ENCODE measurements around the gene RRBP1.

RRBP1 gene

DNA sequence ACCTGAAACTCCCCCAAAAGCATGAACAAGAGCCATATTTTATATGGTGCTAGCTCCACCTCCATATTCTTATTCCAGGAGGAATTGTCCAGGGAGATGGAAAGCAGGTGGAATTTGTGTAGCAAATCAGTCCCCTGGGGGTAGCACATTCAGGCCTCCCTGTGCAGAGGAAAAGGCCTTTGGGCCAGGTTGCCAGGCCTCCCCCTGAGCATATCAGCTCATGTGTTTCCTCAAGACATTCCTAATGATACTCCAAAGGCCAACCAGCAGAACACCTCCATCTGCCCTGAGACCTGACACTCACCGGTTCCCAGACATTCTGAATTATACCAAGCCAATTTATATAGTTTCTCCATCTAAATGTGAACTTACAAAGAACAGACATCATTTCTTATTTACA is 15.1 kb upstream of the RRBP1 start:
- peaks cover 15% of the 10 kb centered on the region for H3K27me3 ChIP-seq (ENCODE audit: insufficient read depth, low read length, poor library complexity)
- no peaks in the 10 kb centered on the region for H4K20me1 ChIP-seq (ENCODE audit: insufficient read depth, low read length)
- DNase-seq (no peak), ATAC-seq (ENCODE audit: insufficient read depth, low read depth) (no peak)
- H3K4me3 ChIP-seq (ENCODE audit: low read depth in 1 of 2, low read length in 2 of 2) = no peak overlapping the region
- peaks cover 5% of the 10 kb centered on the region for H3K9me3 ChIP-seq (ENCODE audit: insufficient read depth, low read length, severe bottlenecking)
- no peaks in the 10 kb centered on the region for H3K79me2 ChIP-seq (ENCODE audit: insufficient read depth, low read length)
- H3K4me1 ChIP-seq (ENCODE audit: insufficient read depth, low read length) = no peaks in the 10 kb centered on the region
- no peak for TF ChIP-seq EZH2 (IDR thresholded peaks at IDR 0.05; ENCODE audit: borderline replicate concordance, low read depth, low read length, severe bottlenecking)
- TF ChIP-seq CTCF (IDR thresholded peaks at IDR 0.05; ENCODE audit: borderline replicate concordance, extremely low read depth, low read length, poor library complexity, severe bottlenecking) = no peak
- no peaks in the 10 kb centered on the region for H3K36me3 ChIP-seq (ENCODE audit: insufficient read depth, low read length)
- H3K9ac ChIP-seq (ENCODE audit: low read depth, low read length) = no peak overlapping the region
- H2AFZ ChIP-seq (ENCODE audit: low read depth, low read length) = no peak overlapping the region
- H3K27ac ChIP-seq (ENCODE audit: low read length) = no peak overlapping the region
- H3K4me2 ChIP-seq (ENCODE audit: insufficient read depth, low read length) = no peak overlapping the region

DNA sequence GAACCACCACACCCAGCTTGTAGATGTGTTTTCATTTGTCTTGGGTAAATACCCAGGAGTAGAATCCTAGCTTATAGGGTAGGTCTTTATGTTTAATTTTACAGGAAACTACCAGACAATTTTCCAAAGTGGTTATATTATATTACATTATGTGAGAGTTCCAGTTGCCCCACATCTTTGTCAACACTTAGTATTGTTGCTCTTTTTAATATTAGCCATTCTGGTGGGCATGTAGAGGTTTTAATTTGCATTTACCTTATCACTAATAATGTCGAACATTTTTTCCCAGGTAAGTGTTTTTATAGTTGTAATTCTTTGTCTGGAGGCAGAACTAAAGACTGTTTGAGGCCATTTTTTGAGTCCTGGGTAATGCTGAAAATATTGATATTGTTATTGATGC is 14.2 kb upstream of the RRBP1 start:
- H3K4me2 ChIP-seq (ENCODE audit: insufficient read depth, low read length) = no peak overlapping the region
- H3K9me3 ChIP-seq (ENCODE audit: insufficient read depth, low read length, severe bottlenecking) = peaks cover 5% of the 10 kb centered on the region
- no peak overlapping the region for H3K4me3 ChIP-seq (ENCODE audit: low read depth in 1 of 2, low read length in 2 of 2)
- no peak overlapping the region for H2AFZ ChIP-seq (ENCODE audit: low read depth, low read length)
- H3K4me1 ChIP-seq (ENCODE audit: insufficient read depth, low read length) = no peaks in the 10 kb centered on the region
- TF ChIP-seq EZH2 (IDR thresholded peaks at IDR 0.05; ENCODE audit: borderline replicate concordance, low read depth, low read length, severe bottlenecking) (no peak), CTCF (IDR thresholded peaks at IDR 0.05; ENCODE audit: borderline replicate concordance, extremely low read depth, low read length, poor library complexity, severe bottlenecking) (no peak)
- H4K20me1 ChIP-seq (ENCODE audit: insufficient read depth, low read length) = no peaks in the 10 kb centered on the region
- H3K9ac ChIP-seq (ENCODE audit: low read depth, low read length) = no peak overlapping the region
- ATAC-seq (ENCODE audit: insufficient read depth, low read depth) (no peak), DNase-seq (no peak)
- H3K36me3 ChIP-seq (ENCODE audit: insufficient read depth, low read length) = no peaks in the 10 kb centered on the region
- H3K27ac ChIP-seq (ENCODE audit: low read length) = no peak overlapping the region
- peaks cover 13% of the 10 kb centered on the region for H3K27me3 ChIP-seq (ENCODE audit: insufficient read depth, low read length, poor library complexity)
- no peaks in the 10 kb centered on the region for H3K79me2 ChIP-seq (ENCODE audit: insufficient read depth, low read length)

- Histone ChIP-seq H3K27me3 (ENCODE audit: insufficient read depth, low read length, poor library complexity) (peaks cover 8% of the 10 kb centered on the region), H3K4me1 (ENCODE audit: insufficient read depth, low read length) (no peaks in the 10 kb centered on the region), H3K4me3 (ENCODE audit: low read depth in 1 of 2, low read length in 2 of 2) (no peak overlapping the region), H4K20me1 (ENCODE audit: insufficient read depth, low read length) (no peaks in the 10 kb centered on the region), H3K4me2 (ENCODE audit: insufficient read depth, low read length) (no peak overlapping the region), H2AFZ (ENCODE audit: low read depth, low read length) (no peak overlapping the region), H3K27ac (ENCODE audit: low read length) (no peak overlapping the region), H3K79me2 (ENCODE audit: insufficient read depth, low read length) (no peaks in the 10 kb centered on the region), H3K9me3 (ENCODE audit: insufficient read depth, low read length, severe bottlenecking) (peaks cover 5% of the 10 kb centered on the region), H3K9ac (ENCODE audit: low read depth, low read length) (no peak overlapping the region), H3K36me3 (ENCODE audit: insufficient read depth, low read length) (no peaks in the 10 kb centered on the region)
- ATAC-seq (ENCODE audit: insufficient read depth, low read depth) (no peak), DNase-seq (no peak)
- TF ChIP-seq EZH2 (IDR thresholded peaks at IDR 0.05; ENCODE audit: borderline replicate concordance, low read depth, low read length, severe bottlenecking) = no peak
- no peak for TF ChIP-seq CTCF (IDR thresholded peaks at IDR 0.05; ENCODE audit: borderline replicate concordance, extremely low read depth, low read length, poor library complexity, severe bottlenecking)
Observed at GRCh38 chr20:17694767-17695166, 12.7 kb upstream of the RRBP1 start.

DNA sequence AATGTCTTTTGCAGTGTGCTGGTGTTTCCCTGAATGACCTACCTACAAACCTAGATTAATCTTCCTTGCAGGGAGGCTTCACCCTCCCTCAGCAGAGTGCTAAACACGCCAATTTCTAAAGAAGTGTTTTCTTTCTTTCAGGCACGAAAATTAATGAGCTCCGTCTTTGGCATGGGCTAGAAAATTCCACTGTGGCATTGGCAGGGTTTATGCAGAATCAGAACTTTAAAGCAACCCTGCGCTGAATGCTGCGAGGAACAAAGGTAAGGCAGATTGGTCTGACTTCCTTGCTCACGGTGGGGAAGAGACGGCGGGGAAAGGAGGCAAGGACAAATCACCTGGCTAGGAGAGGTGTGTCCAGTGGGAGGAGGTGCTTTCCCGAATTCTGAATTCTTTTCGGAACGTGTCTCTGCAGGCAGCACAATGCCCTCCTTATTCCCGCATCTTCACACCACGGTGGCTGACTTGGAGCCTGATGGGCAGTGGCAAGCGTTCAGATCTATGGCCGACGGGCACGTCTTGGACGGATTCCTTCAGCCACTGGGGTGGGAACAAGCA is 11.5 kb upstream of the RRBP1 start:
- no peaks in the 10 kb centered on the region for H4K20me1 ChIP-seq (ENCODE audit: insufficient read depth, low read length)
- ATAC-seq (ENCODE audit: insufficient read depth, low read depth) (no peak), DNase-seq (no peak)
- TF ChIP-seq EZH2 (IDR thresholded peaks at IDR 0.05; ENCODE audit: borderline replicate concordance, low read depth, low read length, severe bottlenecking) = no peak
- TF ChIP-seq CTCF (IDR thresholded peaks at IDR 0.05; ENCODE audit: borderline replicate concordance, extremely low read depth, low read length, poor library complexity, severe bottlenecking) = no peak
- H3K4me3 ChIP-seq (ENCODE audit: low read depth in 1 of 2, low read length in 2 of 2) = no peak overlapping the region
- H3K4me1 ChIP-seq (ENCODE audit: insufficient read depth, low read length) = no peaks in the 10 kb centered on the region
- no peak overlapping the region for H2AFZ ChIP-seq (ENCODE audit: low read depth, low read length)
- H3K4me2 ChIP-seq (ENCODE audit: insufficient read depth, low read length) = no peak overlapping the region
- H3K9ac ChIP-seq (ENCODE audit: low read depth, low read length) = no peak overlapping the region
- H3K9me3 ChIP-seq (ENCODE audit: insufficient read depth, low read length, severe bottlenecking) = peaks cover 5% of the 10 kb centered on the region
- H3K79me2 ChIP-seq (ENCODE audit: insufficient read depth, low read length) = no peaks in the 10 kb centered on the region
- H3K27me3 ChIP-seq (ENCODE audit: insufficient read depth, low read length, poor library complexity) = peaks cover 15% of the 10 kb centered on the region
- H3K27ac ChIP-seq (ENCODE audit: low read length) = no peak overlapping the region
- no peaks in the 10 kb centered on the region for H3K36me3 ChIP-seq (ENCODE audit: insufficient read depth, low read length)
